ENCODE measurements around the gene ENSA. TPM values are rescaled to one million over a fixed set of nuclear protein-coding genes. Genes with fewer than 3 reads are reported as not detected.

Gene ENSA
- total RNA-seq, 2 donors from 2014 or later, result 64.6 to 203 TPM

DNA sequence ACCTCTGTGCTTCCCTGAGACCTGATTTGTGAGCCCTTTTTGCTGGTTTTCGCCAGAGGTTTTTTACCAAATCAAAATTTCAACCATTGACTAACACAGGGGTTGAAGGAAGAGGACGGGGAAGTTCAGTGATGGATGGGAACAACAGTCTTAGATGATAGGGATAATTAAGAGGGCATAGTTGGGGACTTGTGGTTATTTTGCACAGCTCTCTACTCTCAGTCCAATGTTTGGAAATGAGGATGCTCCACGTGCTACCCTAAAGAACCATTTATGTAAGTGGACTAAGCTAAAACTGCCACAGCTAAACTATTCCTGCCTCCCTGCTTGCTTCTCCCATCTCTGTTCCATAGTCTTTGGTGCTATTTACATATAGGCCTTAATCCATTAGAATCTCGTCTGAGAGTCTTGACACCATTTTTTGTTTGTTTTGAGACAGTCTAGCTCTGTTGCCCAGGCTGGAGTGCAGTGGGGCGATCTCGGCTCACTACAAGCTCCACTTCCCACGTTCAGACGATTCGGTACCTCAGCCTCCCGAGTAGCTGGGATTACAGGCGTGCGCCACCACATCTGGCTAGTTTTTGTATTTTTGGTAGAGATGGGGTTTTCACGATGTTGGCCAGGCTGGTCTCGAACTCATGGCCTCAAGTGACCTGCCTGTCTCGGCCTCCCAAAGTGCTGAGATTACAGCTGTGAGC lies 49.3 kb downstream of the ENSA start:
- TF ChIP-seq POLR2A (IDR thresholded peaks at IDR 0.05), result no peak
- TF ChIP-seq, protein P1, sequence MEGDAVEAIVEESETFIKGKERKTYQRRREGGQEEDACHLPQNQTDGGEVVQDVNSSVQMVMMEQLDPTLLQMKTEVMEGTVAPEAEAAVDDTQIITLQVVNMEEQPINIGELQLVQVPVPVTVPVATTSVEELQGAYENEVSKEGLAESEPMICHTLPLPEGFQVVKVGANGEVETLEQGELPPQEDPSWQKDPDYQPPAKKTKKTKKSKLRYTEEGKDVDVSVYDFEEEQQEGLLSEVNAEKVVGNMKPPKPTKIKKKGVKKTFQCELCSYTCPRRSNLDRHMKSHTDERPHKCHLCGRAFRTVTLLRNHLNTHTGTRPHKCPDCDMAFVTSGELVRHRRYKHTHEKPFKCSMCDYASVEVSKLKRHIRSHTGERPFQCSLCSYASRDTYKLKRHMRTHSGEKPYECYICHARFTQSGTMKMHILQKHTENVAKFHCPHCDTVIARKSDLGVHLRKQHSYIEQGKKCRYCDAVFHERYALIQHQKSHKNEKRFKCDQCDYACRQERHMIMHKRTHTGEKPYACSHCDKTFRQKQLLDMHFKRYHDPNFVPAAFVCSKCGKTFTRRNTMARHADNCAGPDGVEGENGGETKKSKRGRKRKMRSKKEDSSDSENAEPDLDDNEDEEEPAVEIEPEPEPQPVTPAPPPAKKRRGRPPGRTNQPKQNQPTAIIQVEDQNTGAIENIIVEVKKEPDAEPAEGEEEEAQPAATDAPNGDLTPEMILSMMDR (IDR thresholded peaks at IDR 0.05), result no peak
- intact Hi-C loops (cut with DNase I), result no loop called here
- peak overlapping the region; percentile 79 to 100 (median 98) for H3K27ac ChIP-seq
- H3K27me3 ChIP-seq, result no peaks in the 10 kb centered on the region
- H3K36me3 ChIP-seq (replicated peaks in 1 of 2; ENCODE audit: insufficient read depth in 1 of 2, low read depth in 2 of 2), result peaks cover 0 to 2% of the 10 kb centered on the region in 2 donors
- ATAC-seq, result no peak
- 68 to 69% methylated on average over 15 of the region's 15 CpGs for whole genome bisulfite sequencing, 2 donors
- H3K4me3 ChIP-seq, result no peak overlapping the region
- H3K9me3 ChIP-seq, result no peaks in the 10 kb centered on the region
- no peak for DNase-seq
- H3K4me1 ChIP-seq, result peaks cover 17% of the 10 kb centered on the region

DNA sequence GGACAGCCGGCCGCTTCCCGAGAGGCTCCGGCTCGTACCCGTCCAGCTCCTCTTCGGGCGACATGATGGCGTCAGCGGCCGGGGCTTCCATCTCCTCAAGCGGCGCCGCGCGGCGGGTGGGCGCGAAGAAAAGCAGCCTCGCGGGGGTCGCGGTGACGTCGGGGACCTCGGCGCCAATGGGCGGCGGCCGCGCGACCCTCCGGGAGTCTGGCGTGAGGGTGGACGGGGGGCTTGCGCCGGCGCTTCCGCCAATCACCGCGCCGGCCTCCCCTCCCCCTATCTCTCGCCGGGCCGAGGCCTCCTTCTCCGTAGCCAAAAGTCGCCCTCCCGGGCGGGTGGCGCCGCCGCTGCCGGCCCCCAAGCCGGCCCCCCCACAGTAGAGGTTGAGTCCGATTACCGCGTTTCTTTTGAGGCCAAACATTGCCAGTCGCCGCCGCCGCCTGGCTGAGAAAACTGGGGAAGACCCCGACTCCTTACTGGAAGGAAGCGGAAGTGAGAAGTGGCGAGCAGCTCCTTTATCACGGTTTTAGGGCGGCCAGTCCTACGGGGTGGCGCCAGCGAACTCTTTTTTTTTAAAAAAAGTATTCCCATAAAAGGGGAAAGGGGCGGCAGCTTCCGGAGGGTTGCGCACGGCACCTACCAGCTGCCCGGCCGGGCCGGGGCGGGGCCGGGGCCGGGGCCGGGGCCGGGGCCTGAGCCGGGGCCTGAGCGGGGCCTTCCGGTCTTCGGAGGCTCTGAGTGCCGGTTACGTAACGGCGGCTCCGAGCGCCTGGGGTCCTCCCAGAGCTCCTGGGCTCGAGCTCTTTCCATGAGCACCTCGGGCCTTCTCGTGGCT lies 50.1 kb downstream of the ENSA start, which contains the start of gene MCL1:
TSS of gene MCL1 (minus strand) at position 501 of the 835 bp plus-strand sequence. CDS start at position 421, 80 bp downstream.
- TF ChIP-seq, protein P1 (IDR thresholded peaks at IDR 0.05), result peak in 5 of 7 experiments; percentile 7 to 49 (median 36)
- peak; percentile 97 to 99 (median 99) for TF ChIP-seq POLR2A (IDR thresholded peaks at IDR 0.05)
- Histone ChIP-seq H3K27ac (peak within 1 kb of the TSS; percentile 97 to 100 (median 98)), H3K4me3 (peak within 1 kb of the TSS; percentile 72 to 99), H3K9me3 (no peaks in the 10 kb centered on the region), H3K36me3 (replicated peaks in 1 of 2; ENCODE audit: insufficient read depth in 1 of 2, low read depth in 2 of 2) (peaks cover 0 to 3% of the 10 kb centered on the region in 2 donors), H3K4me1 (peaks cover 25% of the 10 kb centered on the region), H3K27me3 (no peaks in the 10 kb centered on the region)
- DNase-seq, result peak; percentile 94 to 97 (median 96)
- intact Hi-C loops (cut with DNase I), result no loop called here
- ATAC-seq, result peak; percentile 85
- WGBS, 2 donors, result 1% methylated on average over 20 to 93 of the region's 94 CpGs

DNA sequence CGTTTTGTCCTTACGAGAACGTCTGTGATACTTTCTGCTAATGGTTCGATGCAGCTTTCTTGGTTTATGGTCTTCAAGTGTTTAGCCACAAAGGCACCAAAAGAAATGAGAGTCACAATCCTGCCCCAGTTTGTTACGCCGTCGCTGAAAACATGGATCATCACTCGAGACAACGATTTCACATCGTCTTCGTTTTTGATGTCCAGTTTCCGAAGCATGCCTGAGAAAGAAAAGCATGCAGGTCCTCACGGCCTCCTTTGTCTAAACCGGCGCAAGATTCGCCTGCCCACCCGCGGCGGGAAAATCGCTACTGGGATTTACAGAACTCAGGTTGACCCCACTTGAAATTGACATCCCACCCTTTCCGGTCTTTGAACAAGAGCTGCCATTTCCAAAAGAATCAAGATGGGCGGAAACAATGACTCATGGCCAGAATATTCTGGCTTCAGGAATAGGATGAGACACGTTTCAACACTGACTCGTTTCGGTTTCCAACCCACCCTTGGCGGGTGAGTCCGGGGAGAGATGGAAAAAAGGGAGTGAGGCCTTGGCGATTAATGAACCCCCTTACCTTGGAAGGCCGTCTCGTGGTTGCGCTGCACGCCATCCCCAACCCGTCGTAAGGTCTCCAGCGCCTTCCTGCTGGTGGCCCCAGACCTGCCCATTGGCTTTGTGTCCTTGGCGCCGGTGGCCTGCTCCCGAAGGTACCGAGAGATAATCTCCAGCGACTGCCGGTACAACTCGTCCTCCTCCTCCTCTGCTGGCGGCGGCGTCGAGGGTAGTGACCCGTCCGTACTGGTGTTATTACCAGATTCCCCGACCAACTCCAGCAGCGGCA lies 50.9 kb downstream of the ENSA start:
- TF ChIP-seq, protein P1 (IDR thresholded peaks at IDR 0.05), result no peak
- TF ChIP-seq POLR2A (IDR thresholded peaks at IDR 0.05), result no peak
- peak overlapping the region; percentile 97 to 100 (median 98) for H3K27ac ChIP-seq
- 0% methylated on average over 18 to 50 of the region's 50 CpGs for WGBS, 2 donors
- intact Hi-C loops (cut with DNase I), result no loop called here
- no peaks in the 10 kb centered on the region for H3K27me3 ChIP-seq
- peaks cover 4 to 7% of the 10 kb centered on the region in 2 donors for H3K36me3 ChIP-seq (replicated peaks in 1 of 2; ENCODE audit: insufficient read depth in 1 of 2, low read depth in 2 of 2)
- no peaks in the 10 kb centered on the region for H3K9me3 ChIP-seq
- DNase-seq (peak in 3 of 4 donors; percentile 41 to 77 (median 49)), ATAC-seq (peak; percentile 12)
- peak overlapping the region; percentile 72 to 99 for H3K4me3 ChIP-seq
- H3K4me1 ChIP-seq, result peaks cover 33% of the 10 kb centered on the region

DNA sequence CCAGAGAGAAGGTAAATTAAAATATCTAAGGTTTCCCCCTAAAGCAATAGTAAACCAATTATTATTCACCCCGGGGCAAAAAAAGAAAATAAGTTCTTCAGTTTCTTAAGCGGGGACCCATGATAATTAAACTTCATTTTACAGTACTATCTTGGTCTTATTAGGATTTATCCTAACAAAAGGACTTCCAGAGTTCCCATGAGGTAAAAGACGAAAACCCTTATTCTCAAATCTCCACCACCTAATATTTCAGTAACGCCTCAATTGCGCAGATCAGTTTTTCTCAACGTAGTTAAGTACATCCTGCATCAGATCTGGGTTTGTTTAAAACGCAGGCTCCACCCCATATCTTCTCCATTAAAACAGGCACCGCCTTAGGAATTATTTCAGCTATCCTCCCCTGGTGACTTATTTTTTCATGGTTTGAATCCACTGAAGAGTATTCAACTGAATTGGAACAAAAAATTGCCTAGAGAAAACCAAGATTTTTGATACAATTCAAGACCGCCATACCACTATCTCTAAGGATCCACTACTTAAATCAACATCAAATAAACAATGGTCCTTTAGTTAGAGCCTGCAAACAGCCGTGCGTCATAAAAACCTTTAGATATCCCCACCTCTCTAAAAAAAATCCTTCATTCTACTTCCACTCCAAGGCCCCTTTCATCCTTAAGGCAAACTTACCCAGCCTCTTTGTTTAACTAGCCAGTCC lies 51.7 kb downstream of the ENSA start:
- no peak for DNase-seq
- Histone ChIP-seq H3K4me3 (peak overlapping the region; percentile 72 to 99), H3K4me1 (peaks cover 41% of the 10 kb centered on the region), H3K27ac (peak overlapping the region; percentile 97 to 100 (median 98)), H3K36me3 (replicated peaks in 1 of 2; ENCODE audit: insufficient read depth in 1 of 2, low read depth in 2 of 2) (peaks cover 8 to 11% of the 10 kb centered on the region in 2 donors), H3K9me3 (no peaks in the 10 kb centered on the region), H3K27me3 (no peaks in the 10 kb centered on the region)
- WGBS, 2 donors, result 0 to 1% methylated on average over 11 of the region's 11 CpGs
- TF ChIP-seq POLR2A (IDR thresholded peaks at IDR 0.05), result peak in 1 of 3 donors; percentile 3
- TF ChIP-seq, protein P1 (IDR thresholded peaks at IDR 0.05), result no peak
- ATAC-seq, result no peak
- intact Hi-C loops (cut with DNase I), result no loop called here
